Astrocyte (in vitro differentiated cells and primary cell): ENCODE data around the gene SPAG5. TPM values are rescaled to one million over a fixed set of nuclear protein-coding genes. Genes with fewer than 3 reads are reported as not detected.
"Not testable (repeated sequence)": the region's sequence is repeated elsewhere in the genome, so short reads cannot be mapped to it uniquely, and the experiment has no call there.

Experiments used
- DNase-seq: peaks from one replicate; pipeline ENCODE4 v3.0.0-alpha.2; 2010; ENCODE audit warnings: low read depth
- FAIRE-seq: peaks from 2 replicates; lab custom pipeline; 2011; peaks lifted over from hg19 to GRCh38; lab: Jason Lieb, UNC
- H2AFZ ChIP-seq: 2 replicates; pipeline ENCODE4 v1.6.0; 2012; ENCODE audit warnings: low read depth, low read length, inconsistent platforms
- H3K27ac ChIP-seq: 2 replicates; pipeline ENCODE4 v1.5.1; 2011; ENCODE audit warnings: low read depth, low read length, inconsistent platforms
- H3K27me3 ChIP-seq: 2 replicates; pipeline ENCODE4 v1.6.0; 2011; ENCODE audit warnings: low read length, inconsistent platforms; ENCODE audit not compliant: insufficient read depth
- H3K36me3 ChIP-seq: 2 replicates; pipeline ENCODE4 v1.5.1; 2011; ENCODE audit warnings: low read length, inconsistent platforms; ENCODE audit not compliant: insufficient read depth
- H3K4me1 ChIP-seq: 2 replicates; pipeline ENCODE4 v1.5.1; 2011; ENCODE audit warnings: low read length, inconsistent platforms; ENCODE audit not compliant: insufficient read depth
- H3K4me2 ChIP-seq: 2 replicates; pipeline ENCODE4 v1.6.0; 2012; ENCODE audit warnings: low read length, inconsistent platforms
- H3K4me3 ChIP-seq: 2 replicates; pipeline ENCODE4 v1.5.1; 2011; ENCODE audit warnings: low read depth, mild to moderate bottlenecking, low read length, inconsistent platforms; ENCODE audit not compliant: insufficient read depth
- H3K79me2 ChIP-seq: 2 replicates; pipeline ENCODE4 v1.6.0; 2012; ENCODE audit warnings: mild to moderate bottlenecking, low read length, inconsistent platforms; ENCODE audit not compliant: insufficient read depth
- H3K9ac ChIP-seq: 2 replicates; pipeline ENCODE4 v1.6.0; 2012; ENCODE audit warnings: mild to moderate bottlenecking, low read length, inconsistent platforms
- H3K9me3 ChIP-seq: 2 replicates; pipeline ENCODE4 v1.5.1; 2012; ENCODE audit warnings: low read depth, mild to moderate bottlenecking, low read length, inconsistent platforms; ENCODE audit not compliant: insufficient read depth
- H4K20me1 ChIP-seq: 2 replicates; pipeline ENCODE4 v1.6.0; 2012; ENCODE audit warnings: low read length, inconsistent platforms; ENCODE audit not compliant: insufficient read depth
- H3K27ac Mint-ChIP-seq: one replicate; pipeline ENCODE4 v1.8.0; 2021; ENCODE audit warnings: mild to moderate bottlenecking, mixed read lengths; ENCODE audit not compliant: unreplicated experiment
- H3K27me3 Mint-ChIP-seq: one replicate; pipeline ENCODE4 v1.8.0; 2021; ENCODE audit warnings: low read depth, mixed read lengths; ENCODE audit not compliant: unreplicated experiment
- H3K36me3 Mint-ChIP-seq: one replicate; pipeline ENCODE4 v1.8.0; 2021; ENCODE audit warnings: low read depth, mixed read lengths; ENCODE audit not compliant: unreplicated experiment
- H3K4me1 Mint-ChIP-seq: one replicate; pipeline ENCODE4 v1.8.0; 2021; ENCODE audit warnings: low read depth, mixed read lengths; ENCODE audit not compliant: unreplicated experiment
- H3K4me3 Mint-ChIP-seq: one replicate; pipeline ENCODE4 v1.8.0; 2021; ENCODE audit warnings: mild to moderate bottlenecking, moderate library complexity, mixed read lengths; ENCODE audit not compliant: unreplicated experiment
- H3K9me3 Mint-ChIP-seq: one replicate; pipeline ENCODE4 v1.8.0; 2021; ENCODE audit warnings: mild to moderate bottlenecking, mixed read lengths; ENCODE audit not compliant: unreplicated experiment
- EZH2 ChIP-seq: IDR thresholded peaks from 2 replicates; pipeline ENCODE4 v1.6.1; 2012; ENCODE audit warnings: mild to moderate bottlenecking, low read length, inconsistent platforms; ENCODE audit not compliant: insufficient read depth
- total RNA-seq: library from RNA; stranded (reverse); gene quantifications from 2 replicates; pipeline ENCODE4 v1.2.1, GENCODE V29; 2021
- TF ChIP-seq, protein P1 (sequence below): IDR thresholded peaks from 2 replicates; pipeline ENCODE4 v1.5.1; 2011; ENCODE audit warnings: low read depth, mild to moderate bottlenecking, inconsistent platforms, low read length, moderate library complexity; ENCODE audit not compliant: insufficient read depth

The SPAG5 gene
- total RNA-seq, 1 donor from 2014 or later = 8.7 TPM

DNA sequence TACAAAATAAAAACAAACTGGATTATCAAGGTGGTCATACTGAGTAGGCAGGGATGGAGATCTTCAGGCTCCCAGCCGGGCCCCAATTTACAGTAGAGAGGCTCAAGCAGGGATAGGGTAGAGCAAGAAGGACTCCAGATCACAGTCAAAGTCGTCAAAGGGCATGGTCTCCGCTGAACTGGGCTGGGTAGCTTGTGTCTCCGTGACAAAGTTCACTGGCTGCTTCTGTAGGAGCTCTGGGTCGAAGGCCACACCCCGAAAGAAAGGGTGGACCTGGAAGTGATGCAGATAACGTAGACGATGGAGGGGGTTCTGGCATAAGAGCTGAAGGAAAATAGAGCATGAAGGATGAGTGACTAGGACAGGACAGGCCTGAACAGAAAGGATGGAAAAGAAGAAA lies 11.6 kb upstream of the SPAG5 start:
- FAIRE-seq (no peak), DNase-seq (no peak)
- H3K9me3 ChIP-seq = no peaks in the 10 kb centered on the region
- no peak overlapping the region for H3K27ac Mint-ChIP-seq
- H3K4me3 Mint-ChIP-seq = no peak overlapping the region
- H3K27ac ChIP-seq = no peak overlapping the region
- no peaks in the 10 kb centered on the region for H3K79me2 ChIP-seq
- peaks cover 17% of the 10 kb centered on the region for H3K36me3 ChIP-seq
- H4K20me1 ChIP-seq = peaks cover 12% of the 10 kb centered on the region
- TF ChIP-seq, protein P1, sequence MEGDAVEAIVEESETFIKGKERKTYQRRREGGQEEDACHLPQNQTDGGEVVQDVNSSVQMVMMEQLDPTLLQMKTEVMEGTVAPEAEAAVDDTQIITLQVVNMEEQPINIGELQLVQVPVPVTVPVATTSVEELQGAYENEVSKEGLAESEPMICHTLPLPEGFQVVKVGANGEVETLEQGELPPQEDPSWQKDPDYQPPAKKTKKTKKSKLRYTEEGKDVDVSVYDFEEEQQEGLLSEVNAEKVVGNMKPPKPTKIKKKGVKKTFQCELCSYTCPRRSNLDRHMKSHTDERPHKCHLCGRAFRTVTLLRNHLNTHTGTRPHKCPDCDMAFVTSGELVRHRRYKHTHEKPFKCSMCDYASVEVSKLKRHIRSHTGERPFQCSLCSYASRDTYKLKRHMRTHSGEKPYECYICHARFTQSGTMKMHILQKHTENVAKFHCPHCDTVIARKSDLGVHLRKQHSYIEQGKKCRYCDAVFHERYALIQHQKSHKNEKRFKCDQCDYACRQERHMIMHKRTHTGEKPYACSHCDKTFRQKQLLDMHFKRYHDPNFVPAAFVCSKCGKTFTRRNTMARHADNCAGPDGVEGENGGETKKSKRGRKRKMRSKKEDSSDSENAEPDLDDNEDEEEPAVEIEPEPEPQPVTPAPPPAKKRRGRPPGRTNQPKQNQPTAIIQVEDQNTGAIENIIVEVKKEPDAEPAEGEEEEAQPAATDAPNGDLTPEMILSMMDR = no peak
- no peak for TF ChIP-seq EZH2
- no peaks in the 10 kb centered on the region for H3K4me1 ChIP-seq
- peaks cover 12% of the 10 kb centered on the region for H3K36me3 Mint-ChIP-seq
- H3K4me2 ChIP-seq = no peak overlapping the region
- H3K27me3 Mint-ChIP-seq = no peaks in the 10 kb centered on the region
- no peaks in the 10 kb centered on the region for H3K4me1 Mint-ChIP-seq
- H3K9ac ChIP-seq = no peak overlapping the region
- no peak overlapping the region for H3K4me3 ChIP-seq
- H3K27me3 ChIP-seq = no peaks in the 10 kb centered on the region
- H2AFZ ChIP-seq = no peak overlapping the region
- no peaks in the 10 kb centered on the region for H3K9me3 Mint-ChIP-seq

DNA sequence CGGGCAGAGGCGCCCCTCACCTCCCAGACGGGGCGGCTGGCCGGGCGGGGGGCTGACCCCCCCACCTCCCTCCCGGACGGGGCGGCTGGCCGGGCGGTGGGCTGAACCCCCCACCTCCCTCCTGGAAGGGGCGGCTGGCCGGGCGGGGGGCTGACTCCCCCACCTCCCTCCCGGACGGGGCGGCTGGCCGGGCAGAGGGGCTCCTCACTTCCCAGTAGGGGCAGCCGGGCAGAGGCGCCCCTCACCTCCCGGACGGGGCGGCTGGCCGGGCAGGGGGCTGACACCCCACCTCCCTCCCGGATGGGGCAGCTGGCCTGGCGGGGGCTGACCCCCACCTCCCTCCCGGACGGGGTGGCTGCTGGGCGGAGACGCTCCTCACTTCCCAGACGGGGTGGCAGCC lies 5.2 kb upstream of the SPAG5 start:
- not testable (repeated sequence) for H3K4me2 ChIP-seq, FAIRE-seq, H3K27me3 ChIP-seq, H3K36me3 ChIP-seq, DNase-seq, H3K9me3 Mint-ChIP-seq, H3K4me3 ChIP-seq, H3K4me3 Mint-ChIP-seq, H3K79me2 ChIP-seq, H4K20me1 ChIP-seq, H3K4me1 Mint-ChIP-seq, H3K27ac Mint-ChIP-seq, H3K27me3 Mint-ChIP-seq, H3K4me1 ChIP-seq, H2AFZ ChIP-seq, H3K9me3 ChIP-seq, H3K9ac ChIP-seq, H3K27ac ChIP-seq, H3K36me3 Mint-ChIP-seq

DNA sequence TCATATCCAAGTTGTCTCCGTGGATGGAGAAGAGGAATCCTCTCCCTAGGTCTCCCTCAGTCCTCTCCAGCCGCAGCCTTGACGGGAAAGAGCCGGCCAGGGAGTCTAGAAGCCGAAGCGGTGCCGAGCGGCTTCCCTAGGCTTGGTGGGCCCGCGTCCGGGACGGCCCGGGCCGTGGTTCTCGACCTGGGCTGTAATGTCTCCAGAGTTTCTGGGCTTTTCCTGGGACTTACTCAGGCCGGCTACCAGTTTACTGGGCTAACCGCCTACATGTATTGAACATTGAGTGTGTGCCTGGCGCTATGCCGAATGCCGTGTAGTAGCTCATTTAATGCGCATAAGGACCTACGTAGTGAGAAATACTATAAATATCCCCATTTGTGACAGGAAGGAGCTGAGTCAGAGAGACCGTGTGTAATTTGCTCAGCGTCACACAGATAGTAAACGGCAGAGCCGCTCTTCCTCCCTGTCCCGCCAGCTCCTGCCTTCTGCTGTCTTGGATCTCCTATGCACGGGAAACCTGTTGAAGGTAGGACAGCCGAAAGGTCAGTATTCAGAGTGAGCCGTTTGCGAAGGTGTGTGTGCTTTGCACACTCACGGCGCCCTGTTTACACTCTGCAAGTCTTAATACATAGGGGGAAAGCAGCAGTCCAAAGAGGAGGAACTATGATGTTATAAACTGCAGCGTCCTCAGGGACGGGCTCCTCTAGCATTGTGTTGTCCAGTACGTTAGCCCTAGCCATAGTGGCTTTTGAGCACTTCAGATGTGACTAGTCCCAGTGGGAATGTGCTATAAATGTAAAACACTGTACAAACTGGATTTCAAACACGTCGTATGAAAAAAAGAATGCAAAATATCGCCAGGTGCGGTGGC lies 723 bp upstream of the SPAG5 start:
- no peaks in the 10 kb centered on the region for H3K27me3 Mint-ChIP-seq
- DNase-seq (peak; percentile 88), FAIRE-seq (no peak)
- TF ChIP-seq EZH2 = no peak
- TF ChIP-seq, protein P1 = no peak
- H3K4me2 ChIP-seq = peak overlapping the region; percentile 92
- H3K36me3 Mint-ChIP-seq = no peaks in the 10 kb centered on the region
- H3K9me3 ChIP-seq = no peaks in the 10 kb centered on the region
- peak overlapping the region; percentile 91 for H3K27ac Mint-ChIP-seq
- no peaks in the 10 kb centered on the region for H3K9me3 Mint-ChIP-seq
- peak overlapping the region; percentile 93 for H3K27ac ChIP-seq
- peaks cover 24% of the 10 kb centered on the region for H3K79me2 ChIP-seq
- peak overlapping the region; percentile 83 for H3K4me3 ChIP-seq
- H3K4me1 ChIP-seq = peaks cover 9% of the 10 kb centered on the region
- H3K36me3 ChIP-seq = no peaks in the 10 kb centered on the region
- H3K4me1 Mint-ChIP-seq = peaks cover 4% of the 10 kb centered on the region
- no peaks in the 10 kb centered on the region for H4K20me1 ChIP-seq
- H2AFZ ChIP-seq = peak overlapping the region; percentile 88
- peak overlapping the region; percentile 89 for H3K4me3 Mint-ChIP-seq
- H3K9ac ChIP-seq = peak overlapping the region; percentile 91
- H3K27me3 ChIP-seq = no peaks in the 10 kb centered on the region
